Measurements from ENCODE around the gene BRPF1. TPM values are rescaled to one million over a fixed set of nuclear protein-coding genes. Genes with fewer than 3 reads are reported as not detected.

Gene BRPF1
- total RNA-seq, 1 experiment from 2014 or later: 21.4 TPM

DNA sequence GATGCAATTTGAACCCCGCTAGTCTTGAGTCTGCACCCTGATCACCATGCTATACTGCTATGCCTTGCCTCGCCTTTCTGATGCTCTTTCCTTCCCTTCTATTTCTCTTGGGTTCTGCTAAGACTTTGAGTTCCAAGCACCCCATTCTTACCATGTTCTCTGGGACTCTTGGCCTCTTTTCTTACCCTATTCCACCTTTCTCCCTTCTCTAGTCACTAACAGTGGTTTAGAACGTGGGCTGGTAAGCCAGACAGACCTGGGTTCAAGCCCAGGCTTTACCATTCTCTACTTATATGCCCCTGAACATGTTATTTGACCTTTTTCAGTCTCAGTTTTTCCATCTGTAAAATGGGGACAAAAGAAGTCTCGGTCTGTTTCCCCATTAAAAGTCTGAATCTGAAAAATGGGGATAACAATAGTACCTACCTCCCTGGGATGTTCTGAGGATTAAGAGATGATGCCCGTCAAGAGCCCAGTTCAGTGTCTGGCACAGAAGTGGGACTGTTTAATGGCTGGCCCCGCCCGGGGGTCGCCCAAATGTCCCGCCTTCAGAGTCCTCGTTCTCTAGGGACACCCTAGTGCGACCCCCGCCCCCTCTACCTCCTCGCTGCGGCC lies 60.4 kb downstream of the BRPF1 start:
- intact Hi-C loops (cut with micrococcal nuclease): loop anchor here (5.0 kb wide), 1 partner anchor 75 kb away; no protein-coding TSS in a partner anchor
- TF ChIP-seq, protein P1, sequence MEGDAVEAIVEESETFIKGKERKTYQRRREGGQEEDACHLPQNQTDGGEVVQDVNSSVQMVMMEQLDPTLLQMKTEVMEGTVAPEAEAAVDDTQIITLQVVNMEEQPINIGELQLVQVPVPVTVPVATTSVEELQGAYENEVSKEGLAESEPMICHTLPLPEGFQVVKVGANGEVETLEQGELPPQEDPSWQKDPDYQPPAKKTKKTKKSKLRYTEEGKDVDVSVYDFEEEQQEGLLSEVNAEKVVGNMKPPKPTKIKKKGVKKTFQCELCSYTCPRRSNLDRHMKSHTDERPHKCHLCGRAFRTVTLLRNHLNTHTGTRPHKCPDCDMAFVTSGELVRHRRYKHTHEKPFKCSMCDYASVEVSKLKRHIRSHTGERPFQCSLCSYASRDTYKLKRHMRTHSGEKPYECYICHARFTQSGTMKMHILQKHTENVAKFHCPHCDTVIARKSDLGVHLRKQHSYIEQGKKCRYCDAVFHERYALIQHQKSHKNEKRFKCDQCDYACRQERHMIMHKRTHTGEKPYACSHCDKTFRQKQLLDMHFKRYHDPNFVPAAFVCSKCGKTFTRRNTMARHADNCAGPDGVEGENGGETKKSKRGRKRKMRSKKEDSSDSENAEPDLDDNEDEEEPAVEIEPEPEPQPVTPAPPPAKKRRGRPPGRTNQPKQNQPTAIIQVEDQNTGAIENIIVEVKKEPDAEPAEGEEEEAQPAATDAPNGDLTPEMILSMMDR (IDR thresholded peaks at IDR 0.05; ENCODE audit: unreplicated experiment): no peak
- Mint-ChIP-seq H3K9me3 (ENCODE audit: unreplicated experiment) (no peaks in the 10 kb centered on the region), H3K27ac (ENCODE audit: low read depth, unreplicated experiment) (peak overlapping the region; percentile 100), H3K27me3 (ENCODE audit: insufficient read depth, unreplicated experiment) (no peaks in the 10 kb centered on the region), H3K4me3 (ENCODE audit: unreplicated experiment) (peak overlapping the region; percentile 98), H3K4me1 (ENCODE audit: insufficient read depth, unreplicated experiment) (peaks cover 31% of the 10 kb centered on the region), H3K36me3 (ENCODE audit: insufficient read depth, unreplicated experiment) (peaks cover 56% of the 10 kb centered on the region)
- TSS peak; percentile 70 for BruUV-seq (replicated peaks)
- CTCF ChIA-PET: interaction anchor here (0.6 to 1.2 kb wide), 6 partner anchors 9 to 488 kb away, joined by 3 to 4 read pairs (median 3); partner anchors contain the start of gene MTMR14
- POLR2A ChIA-PET: interaction anchor here (0.5 to 2.2 kb wide), 25 partner anchors 11 to 529 kb away, joined by 3 to 35 read pairs (median 5); partner anchors contain the start of genes BRPF1, CRELD1, EMC3 and IL17RC
- DNase-seq (ENCODE audit: unreplicated experiment): no peak

DNA sequence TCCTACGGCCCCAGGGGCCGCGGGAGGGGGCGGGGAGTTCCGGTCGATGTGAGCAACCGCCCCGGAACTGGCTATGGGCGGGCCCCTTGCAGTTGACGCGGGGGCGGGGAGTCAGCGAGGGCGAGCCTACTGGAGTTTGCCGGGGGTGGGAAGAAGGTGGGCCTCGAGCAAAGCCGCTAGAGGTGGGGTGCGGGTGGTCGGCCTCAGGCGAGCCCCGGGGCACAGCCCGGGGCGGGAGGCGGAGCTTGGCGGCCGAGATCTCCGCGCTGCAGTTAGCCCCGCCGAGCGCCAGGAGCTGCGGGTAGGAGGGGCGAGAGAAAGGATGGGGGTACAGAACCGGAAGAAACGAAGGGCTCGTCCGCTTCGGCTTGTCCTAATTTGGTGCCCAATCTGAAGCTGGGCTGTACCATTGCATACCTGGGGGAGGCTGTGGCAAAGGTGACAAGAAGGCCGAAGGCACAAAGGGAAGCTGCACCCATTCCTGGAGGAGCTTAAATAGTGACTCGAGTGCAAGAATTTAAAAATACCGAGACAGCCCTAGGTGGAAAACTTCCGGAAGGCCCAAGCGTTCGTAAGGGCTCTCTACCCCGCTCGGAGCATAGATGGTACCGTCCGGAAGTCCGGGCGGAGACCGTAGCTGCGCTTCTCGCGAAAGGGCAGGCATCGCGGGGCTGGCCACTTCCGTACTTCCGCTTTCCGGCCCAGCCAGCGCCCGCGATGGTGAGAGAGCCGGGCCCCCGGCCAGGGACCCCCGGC lies 61.0 kb downstream of the BRPF1 start, which contains the start of the genes ARPC4 and TADA3:
ARPC4 (plus strand) TSS at position 678 of the 756 bp plus-strand sequence; CDS start at position 718, 40 bp downstream.
TADA3 (minus strand) TSS at position 69 of the 756 bp plus-strand sequence. CDS start 1,007 bp downstream, outside the sequence.
- Mint-ChIP-seq H3K36me3 (ENCODE audit: insufficient read depth, unreplicated experiment) (peaks cover 58% of the 10 kb centered on the region), H3K4me3 (ENCODE audit: unreplicated experiment) (peak within 1 kb of the TSS; percentile 98), H3K9me3 (ENCODE audit: unreplicated experiment) (no peaks in the 10 kb centered on the region), H3K27ac (ENCODE audit: low read depth, unreplicated experiment) (peak within 1 kb of the TSS; percentile 100), H3K4me1 (ENCODE audit: insufficient read depth, unreplicated experiment) (peaks cover 31% of the 10 kb centered on the region), H3K27me3 (ENCODE audit: insufficient read depth, unreplicated experiment) (no peaks in the 10 kb centered on the region)
- TF ChIP-seq, protein P1 (IDR thresholded peaks at IDR 0.05; ENCODE audit: unreplicated experiment): no peak
- intact Hi-C loops (cut with micrococcal nuclease): loop anchor here (5.0 kb wide), 1 partner anchor 75 kb away; no protein-coding TSS in a partner anchor
- BruUV-seq (replicated peaks): no TSS peak
- ChIA-PET CTCF (interaction anchor here (0.6 to 1.2 kb wide), 5 partner anchors 12 to 220 kb away, joined by 3 to 4 read pairs (median 3); partner anchors contain the start of gene MTMR14), POLR2A (interaction anchor here (0.6 to 2.2 kb wide), 39 partner anchors 8 to 528 kb away, joined by 3 to 35 read pairs (median 4); partner anchors contain the start of genes BRPF1, CRELD1, EMC3 and IL17RC)
- peak; percentile 96 for DNase-seq (ENCODE audit: unreplicated experiment)

DNA sequence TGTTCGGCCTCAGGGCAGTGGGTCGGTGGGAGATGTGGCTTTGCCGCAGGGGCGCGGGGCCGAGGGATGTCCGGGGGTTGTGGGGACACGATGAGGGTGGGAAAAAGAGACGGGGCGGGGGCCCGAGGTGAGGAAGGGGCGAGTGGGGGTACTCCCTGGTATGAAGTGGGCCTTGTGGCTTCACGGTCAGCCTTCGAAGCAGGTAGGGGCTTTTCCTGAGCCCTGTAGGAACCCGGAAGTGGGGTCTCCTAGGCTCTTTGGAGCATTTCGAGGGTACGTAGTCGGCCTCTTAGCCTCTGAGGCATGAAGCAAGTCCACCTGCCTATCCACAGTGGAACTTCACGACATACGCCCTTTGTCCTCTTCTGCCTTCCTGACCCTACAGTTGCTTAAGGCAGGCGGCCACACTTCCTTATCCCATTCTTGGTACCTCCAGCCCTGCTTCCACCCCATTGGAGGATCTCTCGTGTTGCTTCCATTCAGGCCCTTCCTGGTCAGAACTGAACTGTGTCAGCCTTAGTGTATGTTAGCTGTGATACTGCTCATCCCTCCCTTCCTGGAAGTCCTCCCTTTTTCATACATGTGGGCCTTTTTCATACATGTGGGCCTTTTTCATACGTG lies 61.7 kb downstream of the BRPF1 start:
- POLR2A ChIA-PET: interaction anchor here (0.7 to 2.2 kb wide), 41 partner anchors 8 to 527 kb away, joined by 3 to 35 read pairs (median 4); partner anchors contain the start of genes BRPF1, CRELD1, EMC3 and IL17RC
- TSS peak; percentile 46 for BruUV-seq (replicated peaks)

More for the DNA sequence above, 61.7 kb downstream of the BRPF1 start:
- TF ChIP-seq, protein P1 (IDR thresholded peaks at IDR 0.05; ENCODE audit: unreplicated experiment): no peak
- Mint-ChIP-seq H3K4me1 (ENCODE audit: insufficient read depth, unreplicated experiment) (peaks cover 31% of the 10 kb centered on the region), H3K27me3 (ENCODE audit: insufficient read depth, unreplicated experiment) (no peaks in the 10 kb centered on the region), H3K4me3 (ENCODE audit: unreplicated experiment) (peak overlapping the region; percentile 98), H3K27ac (ENCODE audit: low read depth, unreplicated experiment) (peak overlapping the region; percentile 100), H3K36me3 (ENCODE audit: insufficient read depth, unreplicated experiment) (peaks cover 61% of the 10 kb centered on the region), H3K9me3 (ENCODE audit: unreplicated experiment) (no peaks in the 10 kb centered on the region)
- CTCF ChIA-PET: interaction anchor here (0.6 to 1.2 kb wide), 5 partner anchors 60 to 236 kb away, joined by 3 to 4 read pairs (median 3); partner anchors contain the start of genes FANCD2 and MTMR14
- no peak for DNase-seq (ENCODE audit: unreplicated experiment)
- intact Hi-C loops (cut with micrococcal nuclease): loop anchor here (5.0 kb wide), 1 partner anchor 76 kb away; no protein-coding TSS in a partner anchor

Measured in MCF 10A (cell line).